ENCODE measurements around the gene TSSK2. TPM values are rescaled to one million over a fixed set of nuclear protein-coding genes. Genes with fewer than 3 reads are reported as not detected.

The TSSK2 gene
- total RNA-seq, 4 donors from 2014 or later, result 0.19 to 0.33 (median 0.25) TPM; not detected in 1

GRCh38 chr22:19174106-19175025 is 43.3 kb downstream of the TSSK2 start:
- H3K9me3 ChIP-seq, result no peaks in the 10 kb centered on the region
- intact Hi-C loops (cut with DNase I; ENCODE audit: low total_unique reads), result loop anchor here (5.0 kb wide), 1 partner anchor 258 kb away; the partner anchor contains the start of genes HIRA and MRPL40
- H3K27me3 ChIP-seq, result peaks cover 0 to 3% (median 3%) of the 10 kb centered on the region in 3 donors
- H3K27ac ChIP-seq, result peak overlapping the region; percentile 92 to 97 (median 93)
- ATAC-seq (no peak), DNase-seq (peak in 1 of 2 donors; percentile 81)
- H3K4me1 ChIP-seq, result peaks cover 46 to 63% of the 10 kb centered on the region in 2 donors
- in situ Hi-C loops (cut with MboI; ENCODE audit: low sequenced_read_pairs in 4 of 4), result loop anchor here in 1 of 4 donors (25.0 kb wide), 1 partner anchor 288 kb away; no protein-coding TSS in a partner anchor
- no peak for TF ChIP-seq CTCF (IDR thresholded peaks at IDR 0.05 in 4 of 5, conservative IDR thresholded peaks at IDR 0.05 in 1 of 5)
- no peak for TF ChIP-seq POLR2A (IDR thresholded peaks at IDR 0.05)
- H3K4me3 ChIP-seq, result no peak overlapping the region
- H3K36me3 ChIP-seq, result peaks cover 0 to 9% of the 10 kb centered on the region in 2 donors

- H3K27me3 ChIP-seq, result no peaks in the 10 kb centered on the region
- TF ChIP-seq CTCF (IDR thresholded peaks at IDR 0.05 in 4 of 5, conservative IDR thresholded peaks at IDR 0.05 in 1 of 5), result no peak
- TF ChIP-seq POLR2A (IDR thresholded peaks at IDR 0.05), result no peak
- no peaks in the 10 kb centered on the region for H3K9me3 ChIP-seq
- no peak overlapping the region for H3K4me3 ChIP-seq
- in situ Hi-C loops (cut with MboI; ENCODE audit: low sequenced_read_pairs in 4 of 4), result loop anchor here in 1 of 4 donors (25.0 kb wide), 1 partner anchor 287 kb away; no protein-coding TSS in a partner anchor
- H3K4me1 ChIP-seq, result peaks cover 43 to 55% of the 10 kb centered on the region in 2 donors
- peaks cover 0 to 10% of the 10 kb centered on the region in 2 donors for H3K36me3 ChIP-seq
- DNase-seq (no peak), ATAC-seq (no peak)
- H3K27ac ChIP-seq, result peak overlapping the region; percentile 92 to 97 (median 93)
- intact Hi-C loops (cut with DNase I; ENCODE audit: low total_unique reads), result loop anchor here (5.0 kb wide), 1 partner anchor 257 kb away; the partner anchor contains the start of genes HIRA and MRPL40
Observed at GRCh38 chr22:19175026-19175601, 44.0 kb downstream of the TSSK2 start.

GRCh38 chr22:19175602-19176174 is 44.6 kb downstream of the TSSK2 start:
- Histone ChIP-seq H3K4me3 (no peak overlapping the region), H3K27ac (peak overlapping the region; percentile 92 to 97 (median 93)), H3K9me3 (no peaks in the 10 kb centered on the region), H3K27me3 (no peaks in the 10 kb centered on the region), H3K36me3 (peaks cover 0 to 16% of the 10 kb centered on the region in 2 donors), H3K4me1 (peaks cover 39 to 49% of the 10 kb centered on the region in 2 donors)
- peak in 1 of 2 donors; percentile 31 for DNase-seq
- intact Hi-C loops (cut with DNase I; ENCODE audit: low total_unique reads), result loop anchor here (5.0 kb wide), 1 partner anchor 257 kb away; the partner anchor contains the start of genes HIRA and MRPL40
- TF ChIP-seq POLR2A (IDR thresholded peaks at IDR 0.05), result no peak
- TF ChIP-seq CTCF (IDR thresholded peaks at IDR 0.05 in 4 of 5, conservative IDR thresholded peaks at IDR 0.05 in 1 of 5), result no peak
- in situ Hi-C loops (cut with MboI; ENCODE audit: low sequenced_read_pairs in 4 of 4), result loop anchor here in 1 of 4 donors (25.0 kb wide), 1 partner anchor 287 kb away; no protein-coding TSS in a partner anchor
- ATAC-seq, result no peak

GRCh38 chr22:19176175-19176643 is 45.1 kb downstream of the TSSK2 start:
- Histone ChIP-seq H3K4me1 (peaks cover 35 to 46% of the 10 kb centered on the region in 2 donors), H3K9me3 (no peaks in the 10 kb centered on the region), H3K4me3 (no peak overlapping the region), H3K27ac (peak overlapping the region; percentile 92 to 97 (median 93)), H3K27me3 (no peaks in the 10 kb centered on the region), H3K36me3 (peaks cover 0 to 20% of the 10 kb centered on the region in 2 donors)
- DNase-seq (peak in 1 of 2 donors; percentile 25), ATAC-seq (no peak)
- intact Hi-C loops (cut with DNase I; ENCODE audit: low total_unique reads) (loop anchor here (5.0 kb wide), 1 partner anchor 256 kb away; the partner anchor contains the start of genes HIRA and MRPL40), in situ Hi-C loops (cut with MboI; ENCODE audit: low sequenced_read_pairs in 4 of 4) (loop anchor here in 1 of 4 donors (25.0 kb wide), 1 partner anchor 286 kb away; no protein-coding TSS in a partner anchor)
- TF ChIP-seq POLR2A (IDR thresholded peaks at IDR 0.05) (no peak), CTCF (IDR thresholded peaks at IDR 0.05 in 4 of 5, conservative IDR thresholded peaks at IDR 0.05 in 1 of 5) (no peak)

All from gastrocnemius medialis (tissue), 4 donors.